Lower leg skin (tissue), 3 donors: ENCODE results near the gene FNIP1.

Source experiments
- CTCF ChIP-seq, 3 donors: fragments of 450-650 bp; IDR thresholded peaks; one replicate each; pipeline ENCODE4 v1.5.1; 2016; ENCODE audit warnings: antibody characterized with exemption in 3 of 3, mild to moderate bottlenecking in 3 of 3, moderate library complexity in 2 of 3
- POLR2A ChIP-seq, 2 donors: fragments of 450-650 bp; IDR thresholded peaks; one replicate each; pipeline ENCODE4 v1.6.1; 2016 to 2017; ENCODE audit warnings: antibody characterized with exemption in 2 of 2, mild to moderate bottlenecking in 1 of 2, moderate library complexity in 1 of 2

GRCh38 chr5:131633830-131634229 lies 163.0 kb downstream of the FNIP1 start:
- TF ChIP-seq CTCF (IDR thresholded peaks at IDR 0.05) = no peak
- TF ChIP-seq POLR2A (IDR thresholded peaks at IDR 0.05) = no peak
